Activated T-helper 2 cell treated with anti-CD3 and anti-CD28 coated beads, Interferon-gamma antibody, Interleukin-2, Interleukin-4, amounts not matched to agents 10 μg/mL and 5 μg/mL and 100 μg/mL, durations not matched to agents 14 hours and 24 hours and 36 hours (primary cell): ENCODE measurements around the gene ZNRF3. TPM values are rescaled to one million over a fixed set of nuclear protein-coding genes. Genes with fewer than 3 reads are reported as not detected.
"Not testable (repeated sequence)": the region's sequence is repeated elsewhere in the genome, so short reads cannot be mapped to it uniquely, and the experiment has no call there.

ENCODE experiments used
- DNase-seq: peaks from one replicate; pipeline ENCODE4 v3.0.0; 2021; ENCODE audit warnings: low spot score
- H3K27ac Mint-ChIP-seq: one replicate; pipeline ENCODE4 v1.8.0; 2021; ENCODE audit warnings: mixed read lengths
- H3K27me3 Mint-ChIP-seq: one replicate; pipeline ENCODE4 v1.8.0; 2021; ENCODE audit warnings: low read depth, mixed read lengths
- H3K36me3 Mint-ChIP-seq: one replicate; pipeline ENCODE4 v1.8.0; 2021; ENCODE audit warnings: low read depth, mixed read lengths
- H3K4me1 Mint-ChIP-seq: one replicate; pipeline ENCODE4 v1.8.0; 2021; ENCODE audit warnings: low read depth, mixed read lengths
- H3K4me3 Mint-ChIP-seq: one replicate; pipeline ENCODE4 v1.8.0; 2021; ENCODE audit warnings: low read depth, mild to moderate bottlenecking, moderate library complexity, mixed read lengths
- H3K9me3 Mint-ChIP-seq: one replicate; pipeline ENCODE4 v1.8.0; 2021; ENCODE audit warnings: mixed read lengths
- intact Hi-C: fragments of 100-400 bp; cut with micrococcal nuclease; formaldehyde crosslinking; loops from one replicate; pipeline ENCODE4 v1.15.1; 2023
- total RNA-seq: library from RNA; stranded (reverse); gene quantifications from 2 replicates; pipeline ENCODE4 v1.2.3, GENCODE V29; 2022

Gene ZNRF3
- total RNA-seq, 1 donor from 2014 or later, result 0.82 TPM

DNA sequence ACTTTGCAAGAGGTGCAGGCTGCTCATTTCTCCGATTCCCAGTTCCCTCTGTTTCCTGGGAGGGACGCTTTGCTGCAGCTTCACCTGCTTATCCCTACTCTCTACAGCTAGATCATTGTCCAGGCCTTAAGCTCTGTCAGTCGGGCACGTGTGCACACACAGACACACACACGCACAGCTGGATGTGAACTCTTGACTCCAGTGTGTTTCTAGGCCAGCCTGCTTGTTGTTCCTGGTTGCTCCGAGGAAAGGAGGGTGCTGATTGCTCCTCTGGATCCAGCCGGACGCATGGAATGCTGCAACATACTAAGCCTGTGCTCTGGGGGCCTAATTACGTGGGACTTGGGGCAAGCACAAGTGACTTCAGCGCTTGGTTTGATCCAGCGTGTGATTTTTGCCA, 19.7 kb downstream of the ZNRF3 start:
- no peak for DNase-seq
- intact Hi-C loops, result no loop called here
- peaks cover 17% of the 10 kb centered on the region for H3K4me1 Mint-ChIP-seq
- H3K9me3 Mint-ChIP-seq, result no peaks in the 10 kb centered on the region
- H3K27me3 Mint-ChIP-seq, result peaks cover 68% of the 10 kb centered on the region
- H3K27ac Mint-ChIP-seq, result no peak overlapping the region
- no peak overlapping the region for H3K4me3 Mint-ChIP-seq
- H3K36me3 Mint-ChIP-seq, result no peaks in the 10 kb centered on the region

DNA sequence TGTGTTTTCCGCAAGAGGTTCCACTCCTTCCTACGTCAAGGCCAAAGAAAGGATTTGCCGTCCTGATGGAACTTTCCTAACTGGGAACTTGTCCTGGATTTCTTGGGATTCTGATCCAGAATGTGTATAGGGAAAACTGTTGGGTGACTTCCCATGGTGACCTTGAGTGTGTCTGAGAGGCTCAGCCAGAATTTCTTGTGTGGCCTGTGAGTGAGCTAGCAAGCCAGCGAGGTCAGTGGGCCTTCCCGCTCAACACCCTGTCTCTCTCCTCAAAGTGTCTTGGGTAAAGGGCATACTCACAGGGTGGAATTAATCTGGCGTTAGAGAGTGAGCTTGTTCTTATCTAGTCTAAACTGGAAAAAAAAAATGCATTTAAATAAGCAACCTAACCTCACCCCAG, 20.4 kb downstream of the ZNRF3 start:
- no peaks in the 10 kb centered on the region for H3K9me3 Mint-ChIP-seq
- intact Hi-C loops, result no loop called here
- H3K36me3 Mint-ChIP-seq, result no peaks in the 10 kb centered on the region
- H3K27me3 Mint-ChIP-seq, result peaks cover 63% of the 10 kb centered on the region
- H3K4me3 Mint-ChIP-seq, result no peak overlapping the region
- no peak overlapping the region for H3K27ac Mint-ChIP-seq
- H3K4me1 Mint-ChIP-seq, result peaks cover 22% of the 10 kb centered on the region
- DNase-seq, result no peak

DNA sequence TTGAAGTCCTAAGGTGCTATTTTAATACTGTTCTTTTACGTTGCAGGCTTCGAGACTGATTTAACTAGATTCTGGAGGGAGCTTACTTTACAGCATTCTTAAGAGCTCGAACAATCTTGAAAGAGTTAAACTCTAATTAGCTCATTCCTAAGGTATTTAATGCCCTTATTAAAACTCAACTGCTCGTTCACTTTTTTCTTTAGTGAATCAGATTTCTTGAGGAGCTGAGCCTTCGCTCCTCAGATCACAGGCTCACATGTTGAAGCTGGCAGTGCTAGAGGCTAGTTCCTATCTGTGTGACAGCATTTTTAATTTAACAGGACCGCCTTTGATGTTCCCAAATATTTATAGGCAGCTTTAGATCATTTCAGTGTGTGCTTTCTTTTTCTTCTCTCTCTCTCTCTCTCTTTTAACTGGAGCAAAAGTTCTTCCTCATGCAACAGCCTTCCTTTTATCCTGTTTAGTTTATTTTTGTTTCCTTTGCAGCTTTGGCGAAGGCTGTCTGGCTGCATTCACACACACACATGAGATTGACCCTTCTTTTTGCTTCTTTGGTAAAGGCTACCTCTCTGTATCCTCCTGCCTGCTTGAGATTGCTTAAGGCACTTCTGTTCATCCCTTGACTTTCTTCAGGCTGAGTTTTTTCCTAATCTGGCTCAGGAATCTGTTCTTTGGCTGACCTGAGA, 21.0 kb downstream of the ZNRF3 start:
- Mint-ChIP-seq H3K4me3 (no peak overlapping the region), H3K27me3 (peaks cover 62% of the 10 kb centered on the region), H3K36me3 (no peaks in the 10 kb centered on the region), H3K9me3 (no peaks in the 10 kb centered on the region), H3K4me1 (peaks cover 24% of the 10 kb centered on the region), H3K27ac (no peak overlapping the region)
- intact Hi-C loops, result no loop called here
- DNase-seq, result no peak

DNA sequence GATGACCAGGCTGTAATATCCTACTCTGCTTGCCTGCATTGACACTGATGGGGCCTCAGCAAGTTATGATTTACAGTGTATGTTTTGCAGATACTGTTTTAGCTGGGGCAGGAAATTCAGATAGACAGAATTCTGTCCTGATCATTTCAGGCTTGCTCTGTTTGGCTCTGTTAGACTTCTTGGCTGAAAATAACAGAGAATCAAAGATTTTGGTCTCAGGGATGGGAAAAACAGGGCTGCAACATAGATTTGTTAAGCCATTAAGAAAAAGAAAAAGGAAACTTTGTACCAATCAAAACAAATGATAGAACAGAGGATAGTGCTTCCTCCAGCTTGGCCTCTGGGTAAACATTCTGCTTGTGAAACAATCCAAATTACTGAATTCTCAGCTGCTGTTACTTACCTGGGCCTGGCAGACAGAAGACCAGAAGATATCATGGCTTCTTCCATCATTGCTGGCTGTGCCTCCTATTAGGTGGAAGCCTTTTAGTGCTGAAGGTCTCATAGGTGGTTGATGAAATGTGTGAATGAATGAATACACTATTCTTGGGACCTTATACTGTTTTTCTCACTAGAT, 22.0 kb downstream of the ZNRF3 start:
- Mint-ChIP-seq H3K27me3 (peaks cover 62% of the 10 kb centered on the region), H3K4me1 (peaks cover 25% of the 10 kb centered on the region), H3K27ac (no peak overlapping the region), H3K36me3 (no peaks in the 10 kb centered on the region), H3K9me3 (no peaks in the 10 kb centered on the region), H3K4me3 (no peak overlapping the region)
- DNase-seq, result no peak
- intact Hi-C loops, result loop anchor here (5.0 kb wide), 3 partner anchors 93 to 262 kb away; partner anchors contain the start of genes CHEK2 and HSCB

DNA sequence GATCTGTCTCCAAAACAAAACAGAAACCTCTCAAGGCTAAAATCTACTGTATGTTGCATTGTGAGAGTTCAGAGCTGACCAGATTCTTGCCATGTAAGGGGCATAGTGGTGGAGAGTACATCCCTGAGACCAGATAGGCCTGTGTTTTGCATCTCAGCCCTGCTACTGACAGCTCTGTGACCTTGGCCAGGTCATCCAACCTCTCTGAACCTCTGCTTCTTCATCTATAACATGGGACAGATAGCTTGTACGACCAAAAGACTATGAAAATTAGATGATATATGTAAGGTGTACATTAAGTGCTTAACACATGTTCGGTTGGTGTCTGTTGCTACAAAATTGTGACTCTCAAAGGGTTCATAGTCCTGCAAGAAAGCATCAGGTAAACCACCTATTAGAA, 22.9 kb downstream of the ZNRF3 start:
- Mint-ChIP-seq H3K27me3 (peaks cover 65% of the 10 kb centered on the region), H3K4me1 (peaks cover 25% of the 10 kb centered on the region), H3K9me3 (no peaks in the 10 kb centered on the region), H3K27ac (no peak overlapping the region), H3K4me3 (no peak overlapping the region), H3K36me3 (no peaks in the 10 kb centered on the region)
- no peak for DNase-seq
- intact Hi-C loops, result loop anchor here (2.0 to 5.0 kb wide), 4 partner anchors 22 to 261 kb away; partner anchors contain the start of genes CHEK2 and HSCB

DNA sequence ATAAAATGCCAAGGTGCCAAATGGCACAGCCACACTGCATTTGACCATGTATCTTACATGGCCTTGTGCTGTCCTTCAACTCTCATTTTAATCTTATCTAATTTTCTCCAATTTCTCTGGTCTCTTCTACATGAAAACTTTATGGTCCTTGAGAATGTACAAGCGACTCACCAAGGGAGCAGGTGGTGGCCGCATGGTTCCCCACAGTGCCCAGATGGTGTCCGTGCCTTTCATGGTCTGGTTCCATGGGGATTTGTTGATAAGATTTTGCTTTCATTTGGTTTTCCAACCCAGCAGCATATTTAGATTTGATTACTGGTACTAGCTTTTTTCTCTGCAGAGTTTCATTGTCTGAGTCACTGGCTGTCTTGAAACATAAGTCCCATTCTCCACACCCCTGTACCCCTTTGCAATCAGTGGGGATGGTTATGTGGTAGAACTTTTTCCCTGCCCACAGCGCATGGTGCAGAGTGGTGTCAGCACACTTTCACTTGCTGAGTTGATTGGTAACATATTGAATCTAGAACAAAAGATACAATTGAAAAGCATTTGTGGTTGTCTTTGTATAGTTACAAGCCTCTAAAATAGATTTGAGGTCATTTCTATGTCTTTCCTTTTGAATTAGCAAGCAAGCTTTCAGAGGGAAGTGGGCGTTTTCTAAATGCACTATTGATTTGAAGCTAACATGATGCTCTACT, 24.1 kb downstream of the ZNRF3 start:
- Mint-ChIP-seq H3K27me3 (peaks cover 64% of the 10 kb centered on the region), H3K4me3 (no peak overlapping the region), H3K4me1 (peaks cover 25% of the 10 kb centered on the region), H3K9me3 (no peaks in the 10 kb centered on the region), H3K36me3 (no peaks in the 10 kb centered on the region), H3K27ac (peak overlapping the region; percentile 76)
- no peak for DNase-seq
- intact Hi-C loops, result loop anchor here (1.0 to 5.0 kb wide), 5 partner anchors 23 to 260 kb away; partner anchors contain the start of genes CHEK2 and HSCB

DNA sequence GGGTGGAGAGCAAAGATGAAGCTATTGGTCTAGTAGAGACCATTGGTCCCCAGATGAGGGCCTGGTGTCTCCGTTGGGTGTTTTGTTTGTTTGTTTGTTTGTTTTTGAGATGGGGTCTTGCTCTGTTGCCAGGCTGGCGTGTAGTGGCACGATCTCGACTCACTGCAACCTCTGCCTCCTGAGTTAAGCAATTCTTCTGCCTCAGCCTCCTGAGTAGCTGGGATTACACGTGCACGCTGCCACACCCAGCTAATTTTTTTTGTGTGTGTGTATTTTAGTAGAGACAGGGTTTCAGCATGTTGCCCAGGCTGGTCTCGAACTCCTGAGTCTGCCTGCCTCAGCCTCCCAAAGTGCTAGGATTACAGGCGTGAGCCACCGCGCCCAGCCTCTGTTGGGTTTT, 25.4 kb downstream of the ZNRF3 start:
- Mint-ChIP-seq H3K4me1 (peaks cover 25% of the 10 kb centered on the region), H3K27me3 (peaks cover 61% of the 10 kb centered on the region)
- intact Hi-C loops, result loop anchor here (1.0 to 5.0 kb wide), 4 partner anchors 97 to 258 kb away; partner anchors contain the start of genes CHEK2 and HSCB
- DNase-seq, H3K36me3 Mint-ChIP-seq, H3K9me3 Mint-ChIP-seq, H3K27ac Mint-ChIP-seq, H3K4me3 Mint-ChIP-seq: not testable (repeated sequence)

DNA sequence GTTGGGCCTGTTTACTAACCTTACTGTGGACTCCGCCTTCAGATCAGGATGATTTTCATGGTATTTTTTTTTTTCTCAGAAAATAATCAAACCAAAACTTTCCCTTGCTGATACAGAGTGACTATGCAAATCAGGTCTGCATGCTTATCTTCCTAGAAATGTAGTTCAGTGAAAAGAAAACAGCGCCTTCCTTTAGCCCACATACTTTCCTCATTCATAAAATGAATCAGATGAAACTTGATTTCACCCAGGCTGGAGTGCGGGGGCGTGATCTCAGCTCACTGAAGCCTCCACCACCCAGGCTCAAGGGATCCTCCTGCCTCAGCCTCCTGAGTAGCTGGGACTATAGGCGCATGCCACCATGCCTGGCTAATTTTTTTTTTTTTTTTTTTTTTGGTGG, 26.0 kb downstream of the ZNRF3 start:
- Mint-ChIP-seq H3K4me3 (no peak overlapping the region), H3K4me1 (peaks cover 25% of the 10 kb centered on the region), H3K27ac (peak overlapping the region; percentile 64), H3K27me3 (peaks cover 61% of the 10 kb centered on the region), H3K9me3 (no peaks in the 10 kb centered on the region), H3K36me3 (no peaks in the 10 kb centered on the region)
- intact Hi-C loops, result loop anchor here (1.0 to 5.0 kb wide), 4 partner anchors 97 to 258 kb away; partner anchors contain the start of genes CHEK2 and HSCB
- no peak for DNase-seq

DNA sequence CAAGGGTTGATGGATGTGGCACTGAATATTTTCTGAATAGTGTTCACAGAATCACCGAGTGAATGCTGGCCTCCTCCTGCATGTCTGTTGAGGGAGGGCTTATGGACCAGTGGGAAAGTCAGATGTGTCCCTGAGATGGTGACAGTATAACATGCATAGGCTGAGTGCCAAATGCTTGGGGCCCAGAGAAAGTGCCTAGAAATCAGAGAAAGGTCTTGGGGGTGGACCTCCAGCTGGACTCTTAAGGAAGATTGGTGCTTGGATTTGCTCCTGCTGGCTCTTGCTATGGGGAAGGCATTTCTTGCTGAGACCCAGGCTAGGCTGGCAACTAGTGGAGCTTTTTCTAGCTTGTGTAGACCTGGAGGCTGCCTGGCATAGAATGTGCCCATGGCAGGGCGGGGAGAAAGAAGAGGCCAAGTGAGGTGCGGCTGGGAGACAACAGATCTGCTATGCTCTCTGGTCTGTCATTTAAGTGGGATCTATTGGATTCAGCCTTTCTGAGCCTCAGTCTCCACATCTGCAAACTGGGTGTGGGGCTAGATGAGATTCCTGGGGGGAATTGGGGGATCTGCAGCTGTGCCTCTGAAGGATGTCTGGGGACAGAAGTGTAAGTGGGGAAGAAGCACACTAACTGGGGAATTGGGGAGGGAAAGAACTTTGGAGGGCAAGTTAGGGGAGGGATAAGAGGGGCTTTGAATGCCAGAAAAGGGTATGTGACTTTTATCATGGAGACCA, 27.4 kb downstream of the ZNRF3 start:
- Mint-ChIP-seq H3K4me3 (no peak overlapping the region), H3K36me3 (no peaks in the 10 kb centered on the region), H3K4me1 (peaks cover 24% of the 10 kb centered on the region), H3K27ac (no peak overlapping the region), H3K9me3 (no peaks in the 10 kb centered on the region), H3K27me3 (peaks cover 54% of the 10 kb centered on the region)
- no peak for DNase-seq
- intact Hi-C loops, result no loop called here

DNA sequence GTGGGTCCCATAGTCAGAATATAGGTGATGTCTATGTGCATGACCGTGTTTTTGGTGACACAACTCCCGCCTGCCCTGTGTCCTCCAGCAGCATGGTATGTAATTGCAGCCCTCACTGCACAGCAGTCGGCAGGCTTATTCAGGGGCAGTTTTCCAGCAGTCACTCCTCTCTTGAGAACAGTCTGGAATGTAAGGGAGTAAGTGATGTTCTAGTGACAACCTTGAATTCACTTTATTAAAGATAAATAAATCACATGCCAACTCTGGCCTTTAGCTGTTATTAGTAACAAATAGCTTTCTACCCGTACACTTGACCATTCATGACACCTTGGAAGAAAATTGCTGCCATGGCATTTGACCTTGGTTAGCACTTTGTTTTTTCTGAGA, 27.9 kb downstream of the ZNRF3 start:
- intact Hi-C loops, result no loop called here
- H3K27me3 Mint-ChIP-seq, result peaks cover 52% of the 10 kb centered on the region
- no peak overlapping the region for H3K27ac Mint-ChIP-seq
- no peaks in the 10 kb centered on the region for H3K9me3 Mint-ChIP-seq
- DNase-seq, result no peak
- H3K4me1 Mint-ChIP-seq, result peaks cover 22% of the 10 kb centered on the region
- no peaks in the 10 kb centered on the region for H3K36me3 Mint-ChIP-seq
- H3K4me3 Mint-ChIP-seq, result no peak overlapping the region

DNA sequence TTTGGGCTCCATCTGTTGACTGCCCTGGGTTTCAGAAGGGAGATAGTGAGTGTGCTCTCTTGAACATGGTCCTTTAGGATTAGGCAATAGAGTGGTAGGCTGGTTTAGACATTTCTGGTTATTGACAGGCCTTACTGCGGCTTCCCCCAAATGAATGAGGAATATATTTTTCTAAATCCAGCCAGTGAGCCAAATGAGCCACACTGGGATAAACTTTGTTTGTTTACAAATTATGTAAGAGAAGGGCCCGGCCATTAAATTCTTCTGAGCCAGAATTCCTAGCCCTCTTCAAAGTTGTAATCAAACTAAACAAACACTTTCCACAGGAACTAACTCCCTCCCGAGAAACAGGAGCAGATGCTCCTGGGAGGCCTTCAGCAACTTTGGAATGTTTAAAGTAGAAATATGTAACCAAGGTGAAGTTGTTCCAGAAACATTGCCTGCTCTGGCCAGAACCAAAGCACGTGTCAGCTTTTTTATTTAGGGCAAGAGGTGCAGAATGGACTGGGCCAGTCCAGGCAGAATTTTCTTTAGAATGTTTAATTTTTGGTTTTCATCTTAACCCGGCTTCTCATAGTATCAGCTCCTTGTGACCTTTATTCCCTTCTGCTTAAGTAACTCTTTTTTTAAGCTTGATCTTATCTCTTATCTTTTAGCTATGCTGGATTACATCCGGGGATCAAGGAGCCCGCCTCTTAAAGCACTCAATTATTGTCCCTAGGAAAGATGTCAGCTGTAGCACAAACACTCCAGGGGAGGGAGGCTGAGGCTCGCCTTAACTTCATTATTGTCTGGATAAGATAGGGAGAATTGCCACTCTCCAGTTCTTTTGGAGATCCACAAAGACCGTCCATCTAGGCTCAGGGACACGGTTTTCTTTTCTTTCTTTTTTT, 28.7 kb downstream of the ZNRF3 start:
- H3K9me3 Mint-ChIP-seq, result no peaks in the 10 kb centered on the region
- intact Hi-C loops, result no loop called here
- peaks cover 55% of the 10 kb centered on the region for H3K27me3 Mint-ChIP-seq
- H3K4me1 Mint-ChIP-seq, result peaks cover 22% of the 10 kb centered on the region
- no peak overlapping the region for H3K27ac Mint-ChIP-seq
- no peak overlapping the region for H3K4me3 Mint-ChIP-seq
- DNase-seq, result no peak
- H3K36me3 Mint-ChIP-seq, result no peaks in the 10 kb centered on the region

DNA sequence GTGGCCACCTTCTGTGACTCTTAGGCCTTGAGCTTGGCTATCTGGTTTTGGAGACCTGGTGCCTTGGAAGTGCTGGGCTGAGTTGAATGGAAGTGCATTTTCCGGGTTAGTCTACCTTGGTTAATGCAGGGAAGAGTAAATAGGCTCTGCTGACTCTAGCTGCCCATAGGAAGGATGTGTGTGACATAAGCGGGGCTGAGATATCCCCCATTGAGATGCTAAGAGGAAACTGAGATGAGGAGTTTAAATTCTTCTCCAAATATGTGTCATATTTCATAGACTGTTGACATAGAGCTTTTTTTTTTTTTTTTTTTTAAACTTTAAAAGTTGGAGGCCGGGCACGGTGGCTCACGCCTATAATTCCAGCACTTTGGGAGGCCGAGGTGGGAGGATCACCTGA, 30.8 kb downstream of the ZNRF3 start:
- Mint-ChIP-seq H3K27me3 (peaks cover 69% of the 10 kb centered on the region), H3K36me3 (no peaks in the 10 kb centered on the region), H3K27ac (no peak overlapping the region), H3K4me1 (peaks cover 3% of the 10 kb centered on the region), H3K9me3 (no peaks in the 10 kb centered on the region), H3K4me3 (no peak overlapping the region)
- no peak for DNase-seq
- intact Hi-C loops, result no loop called here
